ENCODE results near the gene WDR7. TPM values are rescaled to one million over a fixed set of nuclear protein-coding genes. Genes with fewer than 3 reads are reported as not detected.
A peak's percentile ranks its signal among the peaks of the same experiment; 100 is the strongest.

The WDR7 gene
- total and polyA plus RNA-seq, 12 donors = 3.1 to 32.6 (median 28.0) TPM

DNA sequence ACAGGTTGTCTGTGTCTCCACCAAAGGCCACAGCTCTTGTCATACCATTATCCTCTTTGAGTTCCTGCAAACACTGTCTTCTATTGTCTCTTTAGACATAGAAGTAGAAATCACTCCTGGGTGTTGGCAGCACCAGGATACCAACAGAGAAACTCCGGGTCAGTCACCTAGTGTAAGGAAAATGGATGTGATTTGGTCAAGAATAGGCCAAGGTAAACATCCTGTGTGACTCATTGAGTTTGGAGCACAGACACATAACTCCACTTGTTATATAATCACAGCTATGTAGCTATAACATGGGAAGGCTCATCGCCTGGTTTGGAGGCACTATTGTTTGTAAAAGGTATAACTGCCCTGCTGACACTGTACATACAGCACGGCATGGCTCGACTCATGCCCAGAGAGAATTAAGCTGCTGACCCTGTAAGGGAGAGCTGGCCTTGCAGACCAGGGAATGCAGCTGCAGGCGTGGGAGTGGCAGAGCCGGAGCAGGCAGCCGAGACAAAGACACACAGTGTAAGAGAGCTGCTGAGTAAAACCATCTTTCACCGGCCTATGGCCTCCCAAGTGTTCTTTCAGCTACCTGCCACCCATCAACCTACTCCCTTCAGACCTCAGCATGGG lies 9.3 kb upstream of the WDR7 start:
- no peak for TF ChIP-seq CTCF (IDR thresholded peaks at IDR 0.05)
- peaks cover 0 to 12% (median 5%) of the 10 kb centered on the region in 9 donors for H3K4me1 ChIP-seq
- DNase-seq (no peak), ATAC-seq (no peak)
- no peaks in the 10 kb centered on the region for H3K36me3 ChIP-seq
- intact Hi-C loops (cut with DNase I) = no loop called here
- no peak overlapping the region for H3K4me3 ChIP-seq
- H3K27me3 ChIP-seq = no peaks in the 10 kb centered on the region
- no peak overlapping the region for H3K27ac ChIP-seq
- H3K9me3 ChIP-seq = no peaks in the 10 kb centered on the region
- WGBS, 2 donors = 71 to 72% methylated on average over 8 of the region's 8 CpGs

GRCh38 chr18:56643381-56643780 lies 7.8 kb upstream of the WDR7 start:
- peaks cover 0 to 15% (median 5%) of the 10 kb centered on the region in 9 donors for H3K4me1 ChIP-seq
- no peaks in the 10 kb centered on the region for H3K9me3 ChIP-seq
- H3K4me3 ChIP-seq = no peak overlapping the region
- no peaks in the 10 kb centered on the region for H3K36me3 ChIP-seq
- no peak for TF ChIP-seq CTCF (IDR thresholded peaks at IDR 0.05)
- no peak for ATAC-seq
- DNase-seq = no peak
- intact Hi-C loops (cut with DNase I) = no loop called here
- no peaks in the 10 kb centered on the region for H3K27me3 ChIP-seq
- 78 to 86% methylated on average over 3 of the region's 3 CpGs for WGBS, 2 donors
- no peak overlapping the region for H3K27ac ChIP-seq

- intact Hi-C loops (cut with DNase I) = no loop called here
- Histone ChIP-seq H3K27ac (no peak overlapping the region), H3K27me3 (no peaks in the 10 kb centered on the region), H3K4me1 (peaks cover 0 to 12% (median 1%) of the 10 kb centered on the region in 9 donors), H3K9me3 (no peaks in the 10 kb centered on the region), H3K4me3 (no peak overlapping the region), H3K36me3 (no peaks in the 10 kb centered on the region)
- DNase-seq = no peak
- WGBS, 2 donors = 70 to 77% methylated on average over 5 of the region's 5 CpGs
- TF ChIP-seq CTCF (IDR thresholded peaks at IDR 0.05) = peak in 8 of 9 donors; percentile 6 to 55 (median 42)
- no peak for ATAC-seq
Observed at GRCh38 chr18:56645415-56646016, 5.6 kb upstream of the WDR7 start.

DNA sequence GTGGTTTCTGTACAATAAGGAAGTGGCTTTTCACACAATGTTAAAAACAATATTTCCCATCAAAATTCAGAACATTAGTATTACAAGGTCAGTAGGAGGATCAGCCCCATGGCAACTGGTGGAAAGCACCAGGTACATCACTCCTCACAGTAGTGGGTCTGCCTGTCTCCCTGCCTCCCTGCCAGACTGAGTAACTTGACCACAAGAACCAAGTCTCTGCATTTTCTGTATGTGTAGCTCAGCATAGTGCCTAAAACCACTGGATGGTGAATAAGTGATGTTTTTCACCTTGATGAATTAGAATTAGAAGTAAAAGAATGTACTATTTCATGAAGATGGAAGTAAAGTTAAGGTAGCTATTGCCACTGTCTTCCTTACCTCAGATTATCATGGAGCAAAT lies 4.1 kb upstream of the WDR7 start:
- Histone ChIP-seq H3K9me3 (no peaks in the 10 kb centered on the region), H3K4me3 (no peak overlapping the region), H3K27ac (no peak overlapping the region), H3K4me1 (peaks cover 1 to 22% (median 5%) of the 10 kb centered on the region in 9 donors), H3K27me3 (no peaks in the 10 kb centered on the region), H3K36me3 (no peaks in the 10 kb centered on the region)
- TF ChIP-seq CTCF (IDR thresholded peaks at IDR 0.05) = no peak
- intact Hi-C loops (cut with DNase I) = no loop called here
- ATAC-seq (no peak), DNase-seq (no peak)
